CD4-positive, alpha-beta memory T cell (primary cell): ENCODE data around the gene GAREM1. TPM values are rescaled to one million over a fixed set of nuclear protein-coding genes. Genes with fewer than 3 reads are reported as not detected.
"Not testable (repeated sequence)": the region's sequence is repeated elsewhere in the genome, so short reads cannot be mapped to it uniquely, and the experiment has no call there.

Source experiments
- CTCF ChIA-PET: fragments of 350-600 bp; sonication (Branson Sonifier 250); formaldehyde crosslinking; loops from one replicate; lab custom pipeline; 2021; ENCODE audit warnings: inconsistent platforms; ENCODE audit not compliant: partially characterized antibody; lab: Charles Lee
- POLR2A ChIA-PET: fragments of 350-600 bp; sonication (Branson Sonifier 250); formaldehyde crosslinking; loops from one replicate; lab custom pipeline; 2021; ENCODE audit not compliant: partially characterized antibody; lab: Charles Lee
- DNase-seq, 5 donors: peaks; one replicate each; pipeline versions ENCODE4 v3.0.0 to v3.0.0-alpha.2; 2020 to 2022; ENCODE audit warnings: mixed read lengths in 1 of 5
- H3K27ac ChIP-seq: one replicate; pipeline ENCODE4 v1.7.0; 2013; ENCODE audit warnings: low read depth, low read length
- H3K27me3 ChIP-seq: 2 replicates; pipeline ENCODE4 v1.7.0; 2013; ENCODE audit warnings: mild to moderate bottlenecking, low read length, moderate library complexity; ENCODE audit not compliant: insufficient read depth
- H3K36me3 ChIP-seq: 2 replicates; pipeline ENCODE4 v1.7.0; 2013; ENCODE audit warnings: mild to moderate bottlenecking, low read length, moderate library complexity; ENCODE audit not compliant: insufficient read depth
- H3K4me1 ChIP-seq: 2 replicates; pipeline ENCODE4 v1.7.0; 2013; ENCODE audit warnings: mild to moderate bottlenecking, low read length, moderate library complexity; ENCODE audit not compliant: insufficient read depth
- H3K4me3 ChIP-seq, 2 donors: one replicate each; pipeline ENCODE4 v1.7.0; 2013; ENCODE audit warnings: low read length in 2 of 2, mild to moderate bottlenecking in 1 of 2
- H3K9me3 ChIP-seq, 2 donors: one replicate each; pipeline ENCODE4 v1.7.0; 2013; ENCODE audit warnings: low read length in 2 of 2, control low read depth in 1 of 2; ENCODE audit not compliant: control insufficient read depth in 1 of 2
- H3K27ac Mint-ChIP-seq, 7 donors: one replicate each; pipeline ENCODE4 v1.8.0; 2020 to 2021; ENCODE audit warnings: mixed read lengths in 7 of 7, mild to moderate bottlenecking in 6 of 7, inconsistent platforms in 3 of 7, moderate library complexity in 3 of 7
- H3K27me3 Mint-ChIP-seq, 2 donors: one replicate each; pipeline ENCODE4 v1.8.0; 2020 to 2021; ENCODE audit warnings: mixed read lengths in 2 of 2
- H3K36me3 Mint-ChIP-seq, 2 donors: one replicate each; pipeline ENCODE4 v1.8.0; 2020 to 2021; ENCODE audit warnings: mixed read lengths in 2 of 2, inconsistent platforms in 1 of 2, mild to moderate bottlenecking in 1 of 2
- H3K4me1 Mint-ChIP-seq, 4 donors: one replicate each; pipeline ENCODE4 v1.8.0; 2020 to 2021; ENCODE audit warnings: mixed read lengths in 4 of 4, mild to moderate bottlenecking in 1 of 4
- H3K4me3 Mint-ChIP-seq, 8 donors: one replicate each; pipeline ENCODE4 v1.8.0; 2020 to 2021; ENCODE audit warnings: mixed read lengths in 8 of 8, mild to moderate bottlenecking in 7 of 8, moderate library complexity in 6 of 8, inconsistent platforms in 3 of 8
- H3K9me3 Mint-ChIP-seq, 8 donors: one replicate each; pipeline ENCODE4 v1.8.0; 2020 to 2021; ENCODE audit warnings: mixed read lengths in 8 of 8, mild to moderate bottlenecking in 5 of 8, inconsistent platforms in 3 of 8, moderate library complexity in 1 of 8
- intact Hi-C: fragments of 100-400 bp; cut with micrococcal nuclease; formaldehyde crosslinking; loops from one replicate; pipeline ENCODE4 v1.15.1; 2023
- polyA plus RNA-seq, 2 donors: library from polyadenylated mRNA; unstranded; fragments of 300-500 nt; fragmentation: Illumina TruSeq; gene quantifications; one replicate each; pipeline ENCODE4 v1.2.3, GENCODE V29; 2021
- total RNA-seq, 2 experiments: library from RNA; stranded (reverse); gene quantifications; one replicate each; pipeline ENCODE4 v1.2.3, GENCODE V29; 2021

Gene GAREM1
- under 1 TPM; 0.28 to 0.52 TPM for total RNA-seq
- 1 to 10 TPM in 1 of 2 donors, not detected in 1; 1.1 TPM for polyA plus RNA-seq

DNA sequence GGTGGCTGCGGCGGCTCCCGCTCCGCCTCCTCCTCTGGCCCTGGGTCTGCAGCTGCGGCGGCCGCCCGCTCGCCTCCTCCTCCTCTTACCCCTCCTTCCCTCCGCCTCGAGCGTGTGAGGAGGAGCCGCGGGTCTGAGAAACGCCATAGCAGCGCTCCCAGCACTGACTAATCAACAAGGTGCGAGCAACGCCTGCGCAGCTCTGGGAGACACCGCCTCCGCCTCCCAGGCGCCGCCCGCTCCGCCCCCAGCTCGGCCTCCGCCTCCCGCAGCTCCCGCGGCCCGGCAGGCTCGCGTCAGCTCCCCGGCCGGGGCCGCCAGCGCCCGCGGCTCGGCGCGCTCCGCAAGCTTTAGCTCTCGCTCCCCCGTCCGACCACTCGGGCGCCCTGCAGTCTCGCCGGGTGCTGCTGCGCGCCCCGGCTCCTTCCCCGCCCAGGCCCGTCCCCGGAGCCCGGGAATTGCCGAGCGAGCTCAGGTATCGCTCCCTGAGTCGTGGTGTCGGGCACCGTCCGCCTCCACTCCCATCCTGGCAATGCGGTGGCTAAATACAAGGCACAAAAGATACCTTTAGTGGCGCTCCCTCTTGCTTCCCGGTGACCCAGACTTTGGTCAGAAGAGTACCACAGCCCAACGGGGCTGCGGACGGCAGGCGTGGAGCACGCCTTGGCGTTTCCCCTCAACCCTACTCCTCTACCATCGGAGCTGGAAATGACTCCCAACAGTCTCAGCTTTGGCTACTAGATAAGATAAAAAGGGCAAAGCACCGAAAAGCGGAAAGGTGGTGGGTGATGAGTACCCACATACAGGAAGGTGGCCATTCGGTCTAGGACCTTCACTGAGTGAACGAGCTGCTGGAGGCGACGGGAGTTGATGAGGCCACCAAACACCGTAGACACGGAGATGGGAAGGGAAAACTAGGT lies at the start of gene GAREM1:
GAREM1 (minus strand) TSS at position 169 of the 920 bp plus-strand sequence. CDS start 454 bp downstream, outside the sequence.
- no peaks in the 10 kb centered on the region for H3K36me3 Mint-ChIP-seq
- peak within 1 kb of the TSS; percentile 24 to 52 for H3K4me3 ChIP-seq
- peaks cover 8% of the 10 kb centered on the region for H3K27me3 ChIP-seq
- H3K9me3 ChIP-seq = no peaks in the 10 kb centered on the region
- peak; percentile 74 to 83 (median 78) for DNase-seq
- peaks cover 25 to 28% of the 10 kb centered on the region in 2 donors for H3K27me3 Mint-ChIP-seq
- peak within 1 kb of the TSS in 6 of 7 donors; percentile 45 to 88 (median 85) for H3K27ac Mint-ChIP-seq
- peaks cover 33% of the 10 kb centered on the region for H3K4me1 ChIP-seq
- H3K4me3 Mint-ChIP-seq = peak within 1 kb of the TSS; percentile 82 to 91 (median 88)
- peaks cover 0 to 5% (median 0%) of the 10 kb centered on the region in 8 donors for H3K9me3 Mint-ChIP-seq
- no peak within 1 kb of the TSS for H3K27ac ChIP-seq
- peaks cover 16 to 42% (median 30%) of the 10 kb centered on the region in 4 donors for H3K4me1 Mint-ChIP-seq
- ChIA-PET CTCF (interaction anchor here (0.6 to 1.5 kb wide), 9 partner anchors 11 to 458 kb away, joined by 3 to 21 read pairs (median 3); partner anchors contain the start of gene RNF125), POLR2A (no interaction called here)
- intact Hi-C loops = loop anchor here (1.0 to 2.0 kb wide), 2 partner anchors 182 to 378 kb away; no protein-coding TSS in a partner anchor
- H3K36me3 ChIP-seq = no peaks in the 10 kb centered on the region

GRCh38 chr18:32511147-32511546 lies 40.5 kb upstream of the GAREM1 start:
- Mint-ChIP-seq H3K9me3 (peaks cover 0 to 4% (median 0%) of the 10 kb centered on the region in 8 donors), H3K4me1 (peaks cover 0 to 2% (median 0%) of the 10 kb centered on the region in 4 donors), H3K36me3 (no peaks in the 10 kb centered on the region), H3K4me3 (no peak overlapping the region), H3K27me3 (peaks cover 0 to 7% of the 10 kb centered on the region in 2 donors), H3K27ac (no peak overlapping the region)
- no peak for DNase-seq
- H3K4me1 ChIP-seq = no peaks in the 10 kb centered on the region
- intact Hi-C loops = no loop called here
- H3K4me3 ChIP-seq = no peak overlapping the region
- ChIA-PET POLR2A (no interaction called here), CTCF (no interaction called here)
- H3K27ac ChIP-seq = no peak overlapping the region
- H3K36me3 ChIP-seq = no peaks in the 10 kb centered on the region
- H3K9me3 ChIP-seq = no peaks in the 10 kb centered on the region
- no peaks in the 10 kb centered on the region for H3K27me3 ChIP-seq

DNA sequence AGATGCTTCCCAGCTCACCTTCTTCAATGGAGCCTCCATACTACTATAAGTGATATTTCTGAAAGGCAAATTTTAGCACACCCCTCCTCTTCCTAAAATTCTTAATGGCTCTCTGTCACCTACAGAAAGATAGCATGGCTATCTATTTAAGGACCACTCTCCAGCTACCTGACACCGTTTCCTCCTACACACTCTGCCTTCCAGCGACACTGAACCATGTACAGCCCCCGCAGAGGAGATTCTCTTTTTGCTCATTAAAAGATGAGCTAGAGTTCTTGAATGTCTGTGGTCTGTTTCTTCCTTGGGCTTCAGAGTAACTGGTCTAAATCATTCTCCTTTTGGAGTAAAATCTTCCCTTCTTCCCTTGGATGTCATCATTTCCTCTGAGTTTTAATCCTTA lies 38.4 kb upstream of the GAREM1 start:
- no peaks in the 10 kb centered on the region for H3K36me3 ChIP-seq
- intact Hi-C loops = no loop called here
- no peaks in the 10 kb centered on the region for H3K4me1 ChIP-seq
- Mint-ChIP-seq H3K27ac (no peak overlapping the region), H3K9me3 (peaks cover 0 to 4% (median 0%) of the 10 kb centered on the region in 8 donors), H3K4me3 (no peak overlapping the region), H3K27me3 (peaks cover 0 to 9% of the 10 kb centered on the region in 2 donors), H3K36me3 (no peaks in the 10 kb centered on the region), H3K4me1 (peaks cover 0 to 2% (median 0%) of the 10 kb centered on the region in 4 donors)
- no peaks in the 10 kb centered on the region for H3K27me3 ChIP-seq
- ChIA-PET POLR2A (no interaction called here), CTCF (no interaction called here)
- no peak overlapping the region for H3K4me3 ChIP-seq
- no peak overlapping the region for H3K27ac ChIP-seq
- DNase-seq = no peak
- H3K9me3 ChIP-seq = no peaks in the 10 kb centered on the region

DNA sequence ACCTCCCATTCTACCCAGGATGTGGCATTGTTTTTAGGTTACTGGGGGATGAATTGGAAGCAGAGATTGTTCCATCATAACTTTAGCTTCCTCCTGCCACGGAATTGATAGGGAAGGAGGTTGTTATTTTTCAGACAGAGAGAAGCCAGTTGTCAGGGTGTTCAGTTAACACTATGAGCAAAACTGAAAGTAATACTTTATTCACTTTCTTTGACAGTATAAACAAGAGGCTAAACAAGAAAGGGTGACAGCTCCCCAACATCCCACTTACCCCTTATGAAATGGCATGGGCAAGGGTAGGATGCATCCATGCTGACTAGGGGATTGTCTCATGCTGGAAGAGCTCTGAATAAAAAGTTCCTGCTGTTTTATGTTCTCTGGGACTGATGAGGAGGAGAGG lies 36.4 kb upstream of the GAREM1 start:
- no peak overlapping the region for H3K27ac ChIP-seq
- H3K36me3 Mint-ChIP-seq = no peaks in the 10 kb centered on the region
- no peaks in the 10 kb centered on the region for H3K36me3 ChIP-seq
- no peak overlapping the region for H3K4me3 ChIP-seq
- ChIA-PET POLR2A (no interaction called here), CTCF (no interaction called here)
- intact Hi-C loops = no loop called here
- H3K9me3 Mint-ChIP-seq = peaks cover 0 to 4% (median 0%) of the 10 kb centered on the region in 8 donors
- H3K27me3 ChIP-seq = no peaks in the 10 kb centered on the region
- peaks cover 0 to 5% of the 10 kb centered on the region in 2 donors for H3K27me3 Mint-ChIP-seq
- no peak for DNase-seq
- no peak overlapping the region for H3K4me3 Mint-ChIP-seq
- H3K4me1 Mint-ChIP-seq = peaks cover 0 to 2% (median 0%) of the 10 kb centered on the region in 4 donors
- no peaks in the 10 kb centered on the region for H3K4me1 ChIP-seq
- no peaks in the 10 kb centered on the region for H3K9me3 ChIP-seq
- H3K27ac Mint-ChIP-seq = no peak overlapping the region

- ChIA-PET CTCF (no interaction called here), POLR2A (no interaction called here)
- no peak overlapping the region for H3K27ac Mint-ChIP-seq
- H3K27me3 Mint-ChIP-seq = peaks cover 3 to 11% of the 10 kb centered on the region in 2 donors
- no peak for DNase-seq
- Histone ChIP-seq H3K27ac (no peak overlapping the region), H3K4me3 (no peak overlapping the region), H3K27me3 (no peaks in the 10 kb centered on the region), H3K9me3 (no peaks in the 10 kb centered on the region), H3K36me3 (no peaks in the 10 kb centered on the region), H3K4me1 (no peaks in the 10 kb centered on the region)
- no peaks in the 10 kb centered on the region for H3K4me1 Mint-ChIP-seq
- H3K9me3 Mint-ChIP-seq = peaks cover 0 to 6% (median 0%) of the 10 kb centered on the region in 8 donors
- no peak overlapping the region for H3K4me3 Mint-ChIP-seq
- no peaks in the 10 kb centered on the region for H3K36me3 Mint-ChIP-seq
- intact Hi-C loops = no loop called here
These were observed 31.3 kb upstream of the GAREM1 start for GRCh38 chr18:32502014-32502413.

- H3K27ac ChIP-seq, H3K36me3 Mint-ChIP-seq, CTCF ChIA-PET: not testable (repeated sequence)
These were observed 30.6 kb upstream of the GAREM1 start for GRCh38 chr18:32501242-32501641.

GRCh38 chr18:32483002-32483401 lies 12.3 kb upstream of the GAREM1 start:
- H3K27me3 Mint-ChIP-seq = peaks cover 6 to 13% of the 10 kb centered on the region in 2 donors
- H3K4me1 ChIP-seq = no peaks in the 10 kb centered on the region
- no peak overlapping the region for H3K4me3 ChIP-seq
- H3K9me3 ChIP-seq = no peaks in the 10 kb centered on the region
- H3K36me3 Mint-ChIP-seq = no peaks in the 10 kb centered on the region
- no peak overlapping the region for H3K4me3 Mint-ChIP-seq
- intact Hi-C loops = no loop called here
- DNase-seq = no peak
- H3K36me3 ChIP-seq = no peaks in the 10 kb centered on the region
- ChIA-PET CTCF (no interaction called here), POLR2A (no interaction called here)
- H3K9me3 Mint-ChIP-seq = peaks cover 0 to 3% (median 0%) of the 10 kb centered on the region in 8 donors
- H3K27ac ChIP-seq = no peak overlapping the region
- H3K27me3 ChIP-seq = no peaks in the 10 kb centered on the region
- H3K4me1 Mint-ChIP-seq = no peaks in the 10 kb centered on the region
- H3K27ac Mint-ChIP-seq = no peak overlapping the region

More at GRCh38 chr18:32501242-32501641, 30.6 kb upstream of the GAREM1 start:
- H3K36me3 ChIP-seq, H3K4me3 ChIP-seq, H3K9me3 ChIP-seq, H3K27me3 ChIP-seq, H3K4me1 Mint-ChIP-seq, DNase-seq, H3K9me3 Mint-ChIP-seq, H3K4me3 Mint-ChIP-seq, intact Hi-C loops, H3K27ac Mint-ChIP-seq, POLR2A ChIA-PET, H3K4me1 ChIP-seq: not testable (repeated sequence)
- peaks cover 3 to 11% of the 10 kb centered on the region in 2 donors for H3K27me3 Mint-ChIP-seq
